C4-2B (cell line): ENCODE results near the gene CCDC85B.

Source experiments
- H3K27ac ChIP-seq: fragments of 450-650 bp; 2 replicates; pipeline ENCODE4 v1.5.1; 2017
- CTCF ChIP-seq: fragments of 450-650 bp; conservative IDR thresholded peaks from 2 replicates; pipeline ENCODE4 v1.5.1; 2017; ENCODE audit warnings: mild to moderate bottlenecking
- ZFX ChIP-seq: fragments of 450-650 bp; IDR thresholded peaks from 2 replicates; pipeline ENCODE4 v1.6.1; 2017

The CCDC85B gene

GRCh38 chr11:65871811-65872548, 18.5 kb upstream of the CCDC85B start:
- no peak for TF ChIP-seq ZFX
- no peak for TF ChIP-seq CTCF
- no peak overlapping the region for H3K27ac ChIP-seq

- peak within 1 kb of the TSS; percentile 39 for H3K27ac ChIP-seq
- no peak for TF ChIP-seq CTCF
These were observed 17.7 kb upstream of the CCDC85B start, which contains the start of gene EFEMP2 for GRCh38 chr11:65872586-65873317. Gene EFEMP2, minus strand, starts transcription at chr11:65872800. Its CDS starts 446 bp downstream, at chr11:65872354.

GRCh38 chr11:65873318-65874156, 16.9 kb upstream of the CCDC85B start:
- H3K27ac ChIP-seq: peak overlapping the region; percentile 39
- TF ChIP-seq ZFX (no peak), CTCF (no peak)

GRCh38 chr11:65879617-65880016, 10.9 kb upstream of the CCDC85B start, which contains the start of gene CTSW:
Gene CTSW, plus strand, starts transcription at chr11:65879837. Its CDS starts 18 bp downstream, at chr11:65879855.
- TF ChIP-seq ZFX (no peak), CTCF (no peak)
- no peak within 1 kb of the TSS for H3K27ac ChIP-seq

GRCh38 chr11:65880027-65880426, 10.4 kb upstream of the CCDC85B start:
- no peak for TF ChIP-seq ZFX
- TF ChIP-seq CTCF: no peak
- H3K27ac ChIP-seq: no peak overlapping the region

- TF ChIP-seq ZFX (no peak), CTCF (no peak)
- no peak overlapping the region for H3K27ac ChIP-seq
These were observed 9.5 kb upstream of the CCDC85B start for GRCh38 chr11:65880844-65881421.
